HG03575 (cell line): ENCODE data around the gene ARHGEF7.
"Not testable (repeated sequence)": the region's sequence is repeated elsewhere in the genome, so short reads cannot be mapped to it uniquely, and the experiment has no call there.

Source experiments
- ATAC-seq: cut with Tn5 transposase; IDR thresholded peaks from one replicate; pipeline ENCODE4 v1.9.1; 2021; ENCODE audit not compliant: unreplicated experiment, insufficient number of reproducible peaks, low FRiP score; ENCODE audit errors: extremely low read depth

Gene ARHGEF7

GRCh38 chr13:111115061-111115964 lies at the start of gene ARHGEF7:
TSS of gene ARHGEF7 (plus strand) at chr13:111115310. CDS start at chr13:111115527, 217 bp downstream.
- ATAC-seq, result no peak

GRCh38 chr13:111065698-111066097 lies 49.4 kb upstream of the ARHGEF7 start:
- no peak for ATAC-seq

- ATAC-seq, result no peak
Measured at GRCh38 chr13:111066544-111066943, 48.6 kb upstream of the ARHGEF7 start.

- ATAC-seq, result no peak
Measured at GRCh38 chr13:111068009-111068350, 47.1 kb upstream of the ARHGEF7 start.

GRCh38 chr13:111071120-111071519 lies 44.0 kb upstream of the ARHGEF7 start:
- not testable (repeated sequence) for ATAC-seq

- ATAC-seq, result not testable (repeated sequence)
Measured at GRCh38 chr13:111071526-111071925, 43.6 kb upstream of the ARHGEF7 start.

- ATAC-seq, result no peak
Measured at GRCh38 chr13:111074826-111075225, 40.3 kb upstream of the ARHGEF7 start.

GRCh38 chr13:111076155-111077013 lies 38.7 kb upstream of the ARHGEF7 start:
- ATAC-seq, result no peak

- ATAC-seq, result no peak
Measured at GRCh38 chr13:111079375-111079774, 35.7 kb upstream of the ARHGEF7 start.

- no peak for ATAC-seq
Measured at GRCh38 chr13:111080642-111081041, 34.5 kb upstream of the ARHGEF7 start.

GRCh38 chr13:111082240-111082639 lies 32.9 kb upstream of the ARHGEF7 start:
- ATAC-seq, result no peak

- not testable (repeated sequence) for ATAC-seq
Measured at GRCh38 chr13:111082769-111083168, 32.3 kb upstream of the ARHGEF7 start.

GRCh38 chr13:111083693-111084092 lies 31.4 kb upstream of the ARHGEF7 start:
- ATAC-seq, result not testable (repeated sequence)

- no peak for ATAC-seq
Measured at GRCh38 chr13:111090169-111090568, 24.9 kb upstream of the ARHGEF7 start.

GRCh38 chr13:111092685-111093084 lies 22.4 kb upstream of the ARHGEF7 start:
- no peak for ATAC-seq

- ATAC-seq, result no peak
Measured at GRCh38 chr13:111093136-111093535, 22.0 kb upstream of the ARHGEF7 start.

GRCh38 chr13:111093634-111094033 lies 21.5 kb upstream of the ARHGEF7 start:
- no peak for ATAC-seq

GRCh38 chr13:111095031-111095840 lies 19.9 kb upstream of the ARHGEF7 start:
- no peak for ATAC-seq

- no peak for ATAC-seq
Measured at GRCh38 chr13:111095911-111096501, 19.1 kb upstream of the ARHGEF7 start.
